GM10847 (cell line): ENCODE results near the gene PARD6G.

ENCODE experiments used
- POLR2A ChIP-seq: IDR thresholded peaks from 2 replicates; pipeline ENCODE4 v1.6.1; 2011; ENCODE audit not compliant: insufficient read length; ENCODE audit errors: extremely low read depth

The PARD6G gene

DNA sequence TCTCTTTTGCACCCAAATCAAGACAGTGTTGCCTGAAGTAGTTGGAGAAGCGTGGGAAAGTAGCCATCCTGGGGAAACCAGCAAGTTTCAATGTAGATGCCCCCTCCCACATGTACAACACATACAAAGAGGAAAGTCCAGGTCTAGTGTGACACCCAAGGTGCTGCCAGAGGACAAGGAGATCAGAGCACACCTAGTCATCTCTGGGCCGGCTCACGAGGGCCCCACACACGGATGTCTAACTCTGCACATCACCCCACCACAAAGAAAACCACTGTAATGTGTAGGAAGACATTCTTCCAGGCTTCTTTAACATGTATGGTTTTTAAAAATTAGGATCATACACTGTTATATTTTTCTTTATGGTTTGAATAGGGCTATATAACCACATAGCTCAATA is 21.6 kb downstream of the PARD6G start:
- TF ChIP-seq POLR2A, result no peak

DNA sequence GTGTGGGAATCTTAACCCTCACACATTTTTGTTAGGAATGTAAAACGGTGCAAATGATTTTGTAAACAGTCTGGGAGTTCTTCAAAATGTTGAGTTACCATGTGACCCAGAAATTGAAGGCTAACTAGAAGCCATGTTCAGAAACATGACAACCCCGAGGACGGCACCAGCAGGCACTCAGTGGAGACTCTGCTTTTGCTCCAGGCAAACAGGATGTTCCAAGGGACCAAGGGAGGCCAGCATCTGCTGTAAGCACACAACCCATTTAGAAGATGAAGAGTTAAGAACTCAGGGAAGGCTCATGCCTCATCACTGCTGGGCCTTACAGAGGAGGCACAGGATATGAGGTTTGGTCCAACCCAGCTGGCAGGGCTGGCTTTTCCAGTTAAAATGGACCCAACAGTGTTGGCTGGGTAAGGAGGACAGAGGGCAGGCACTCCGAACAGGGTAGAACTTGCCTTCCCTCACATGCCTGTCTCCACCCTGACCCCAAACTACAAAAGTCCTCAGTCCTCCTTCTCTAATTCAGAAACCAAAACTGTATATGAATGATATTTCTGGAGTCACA is 23.6 kb downstream of the PARD6G start:
- no peak for TF ChIP-seq POLR2A

DNA sequence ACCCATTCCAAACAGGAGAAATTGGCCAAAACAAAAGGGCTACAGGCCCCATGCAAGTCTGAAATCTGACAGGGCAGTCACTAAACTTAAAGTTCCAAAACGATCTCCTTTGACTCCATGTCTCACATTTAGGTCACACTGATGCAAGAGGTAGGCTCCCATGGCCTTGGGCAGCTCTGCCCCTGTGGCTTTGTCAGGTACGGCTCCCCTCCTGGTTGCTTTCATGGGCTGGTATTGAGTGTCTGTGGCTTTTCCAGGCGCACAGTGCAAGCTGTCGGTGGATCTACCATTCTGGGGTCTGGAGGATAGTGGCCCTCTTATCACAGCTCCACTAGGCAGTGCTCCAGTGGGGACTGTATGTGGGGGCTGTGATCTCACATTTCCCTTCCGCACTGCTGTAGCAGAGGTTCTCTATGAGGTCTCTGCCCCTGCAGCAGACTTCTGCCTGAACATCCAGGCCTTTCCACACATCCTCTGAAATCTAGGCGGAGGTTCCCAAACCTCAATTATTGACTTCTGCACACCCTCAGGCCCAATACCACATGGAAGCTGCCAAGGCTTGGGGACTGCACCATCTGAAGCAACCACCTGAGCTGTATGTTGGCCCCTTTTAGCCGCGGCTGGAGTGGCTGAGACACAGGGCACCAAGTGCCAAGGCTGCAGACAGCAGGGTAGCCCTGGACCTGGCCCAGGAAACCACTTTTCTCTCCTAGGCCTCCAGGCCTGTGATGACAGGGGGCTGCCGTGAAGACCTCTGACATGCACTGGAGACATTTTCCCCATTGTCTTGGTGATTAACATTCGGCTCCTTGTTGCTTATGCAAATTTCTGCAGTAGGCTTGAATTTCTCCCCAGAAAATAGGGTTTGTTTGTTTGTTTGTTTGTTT is 28.7 kb downstream of the PARD6G start:
- no peak for TF ChIP-seq POLR2A

DNA sequence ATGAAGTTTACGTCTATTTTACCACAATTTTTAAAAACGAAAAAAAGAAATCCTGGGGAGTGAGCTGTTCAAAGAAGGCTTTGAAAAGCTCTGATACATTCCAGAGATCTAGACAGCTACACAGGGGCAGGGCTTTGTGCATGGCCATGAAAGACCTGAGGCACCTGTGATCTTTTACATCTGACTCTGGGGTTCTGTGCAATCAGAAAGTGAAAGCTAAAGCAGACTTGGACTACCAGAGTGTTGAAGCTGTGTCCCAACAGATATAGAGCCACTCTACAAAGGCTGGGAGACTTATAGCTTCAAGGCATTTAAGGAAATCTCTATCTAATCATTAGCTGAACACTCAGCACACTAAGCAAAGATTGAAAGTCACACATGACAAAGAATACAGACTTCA is 34.1 kb downstream of the PARD6G start:
- no peak for TF ChIP-seq POLR2A

DNA sequence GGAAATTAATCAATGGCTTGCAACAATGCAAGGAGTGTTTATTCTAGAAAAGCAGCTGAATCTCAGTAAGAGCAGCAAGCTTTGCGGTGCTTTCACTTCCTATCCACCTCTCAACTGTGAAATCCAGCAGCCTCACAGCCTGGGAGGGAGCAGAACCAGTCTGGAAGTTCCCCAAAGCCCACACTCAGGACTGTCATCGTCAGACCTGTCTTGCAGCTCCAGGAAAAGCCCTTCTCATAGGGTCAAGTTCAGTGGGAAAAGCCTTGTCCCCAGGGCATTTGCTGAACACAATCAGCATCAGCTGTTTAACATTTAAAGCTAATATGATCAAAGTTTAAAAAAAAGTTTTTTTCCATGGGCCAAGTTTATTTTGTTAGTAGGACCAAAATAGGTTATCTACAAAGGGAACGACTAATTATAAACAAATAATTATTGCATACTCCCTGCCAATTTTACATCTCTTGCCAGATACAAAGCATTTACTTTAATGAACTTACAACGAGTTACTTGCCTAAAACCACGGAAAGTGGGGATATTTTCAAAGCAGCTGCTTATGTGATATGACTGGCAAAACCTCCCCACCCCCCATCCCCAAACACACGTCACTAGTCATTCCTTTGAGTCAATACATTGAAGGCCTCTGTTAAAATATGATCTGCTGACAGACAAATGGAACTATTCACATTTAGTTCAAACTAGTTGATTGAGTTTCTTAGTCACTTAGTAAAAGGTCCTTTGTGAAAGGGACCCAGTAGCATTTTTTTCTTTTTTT is 36.8 kb downstream of the PARD6G start:
- TF ChIP-seq POLR2A, result no peak

DNA sequence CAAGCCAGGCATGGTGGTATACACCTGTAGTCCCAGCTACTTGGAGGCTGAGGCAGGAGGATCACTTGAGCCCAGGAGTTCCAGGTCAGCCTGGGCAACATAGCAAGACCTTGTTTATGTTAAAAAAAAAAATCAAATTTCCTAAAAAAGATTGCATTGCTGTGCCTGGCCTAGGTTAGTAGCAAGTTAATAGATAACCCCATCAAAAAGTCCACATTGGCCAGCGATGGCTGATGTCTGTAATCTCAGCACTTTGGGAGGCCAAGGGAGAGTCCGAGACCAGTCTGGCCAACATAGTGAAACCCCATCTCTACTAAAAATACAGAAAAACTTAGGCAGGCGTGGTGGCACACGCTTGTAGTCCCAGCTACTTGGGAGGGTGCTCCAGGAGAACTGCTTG is 38.7 kb downstream of the PARD6G start:
- no peak for TF ChIP-seq POLR2A

DNA sequence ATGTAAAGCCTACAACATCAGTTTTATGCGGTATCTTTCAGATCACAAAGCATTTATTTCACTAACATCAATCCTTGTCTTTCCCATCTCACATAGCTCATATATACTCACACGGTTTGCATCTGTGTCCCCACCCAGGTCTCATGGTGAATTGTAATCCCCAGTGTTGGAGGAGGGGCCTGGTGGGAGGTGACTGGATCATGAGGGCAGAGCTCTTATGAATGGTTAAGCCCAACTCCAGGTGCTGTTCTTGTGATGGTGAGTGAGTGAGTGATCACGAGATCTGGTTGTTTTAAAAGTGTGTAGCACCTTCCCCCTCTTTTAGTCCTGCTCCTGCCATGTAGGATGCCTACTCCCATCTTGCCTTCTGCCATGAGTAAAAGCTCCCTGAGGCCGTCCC is 42.0 kb downstream of the PARD6G start:
- no peak for TF ChIP-seq POLR2A

DNA sequence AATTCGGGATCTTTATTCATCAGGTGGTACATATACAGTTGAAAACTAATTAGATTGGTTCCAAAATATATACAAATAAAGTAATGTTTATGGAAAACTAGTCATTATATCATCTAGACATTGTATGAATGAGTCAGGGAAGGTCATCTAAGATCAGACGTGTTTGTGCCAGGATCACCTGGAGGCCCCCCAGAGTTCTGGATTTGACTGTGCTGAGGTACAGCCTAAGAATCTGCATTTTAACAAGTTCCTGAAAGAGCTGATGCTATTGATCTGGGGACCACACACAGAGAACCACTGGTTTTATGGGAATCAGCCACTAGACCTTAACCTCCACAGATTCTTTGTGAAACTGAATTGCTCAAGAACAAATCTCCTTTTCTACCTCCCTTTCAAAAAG is 43.2 kb downstream of the PARD6G start:
- TF ChIP-seq POLR2A, result no peak

DNA sequence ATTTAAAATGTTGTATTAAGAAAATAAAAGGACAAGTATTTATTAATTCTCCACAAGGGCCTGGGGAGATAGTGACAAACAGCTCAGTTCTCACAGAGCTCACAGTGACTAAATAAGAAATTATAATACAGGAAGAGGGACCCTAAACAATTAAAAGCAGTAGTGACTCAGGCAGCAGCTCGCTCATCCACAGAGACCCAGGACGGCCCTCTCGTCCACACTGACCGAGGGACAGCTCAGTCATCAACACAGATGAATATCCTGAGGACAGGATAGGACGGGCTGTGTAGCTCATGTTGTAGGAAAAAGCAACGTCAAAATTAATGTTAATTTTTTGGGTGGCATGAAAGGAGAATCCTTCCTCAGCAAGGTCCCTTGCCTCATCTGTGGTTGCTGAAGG is 44.1 kb downstream of the PARD6G start:
- no peak for TF ChIP-seq POLR2A

DNA sequence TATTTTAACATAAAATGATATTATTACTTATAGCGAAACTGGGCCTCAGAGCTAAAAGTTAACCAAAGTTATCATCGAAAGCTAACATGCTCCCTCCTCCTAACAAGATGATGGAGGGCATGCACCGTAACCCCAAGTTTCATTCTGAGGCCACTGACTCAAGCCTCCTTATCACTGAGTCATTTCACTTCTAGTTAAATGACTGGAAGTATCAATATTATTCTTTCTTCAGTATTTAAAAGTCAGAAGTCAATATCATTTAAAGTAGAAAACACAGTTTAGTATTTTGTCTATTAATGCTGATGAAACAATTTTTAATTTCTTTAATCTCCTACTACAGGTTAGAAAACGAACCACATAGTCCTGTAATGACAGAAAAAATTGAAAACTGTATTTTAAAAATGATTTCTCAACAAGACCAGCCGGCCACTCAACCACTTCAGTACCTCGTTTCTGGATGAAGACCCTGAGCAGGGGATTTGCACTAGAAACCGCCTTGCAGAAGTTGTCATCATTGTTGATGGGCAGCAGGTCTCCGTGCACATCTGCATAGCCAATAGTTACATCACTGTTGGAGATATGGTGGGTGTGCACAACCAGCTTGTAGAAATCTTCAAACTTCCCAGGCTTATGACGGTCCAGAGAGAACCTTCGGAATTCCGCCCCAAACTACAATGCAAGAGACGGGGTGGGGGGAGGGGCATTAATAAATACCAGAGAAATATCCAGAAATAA is 44.9 kb downstream of the PARD6G start:
- no peak for TF ChIP-seq POLR2A

DNA sequence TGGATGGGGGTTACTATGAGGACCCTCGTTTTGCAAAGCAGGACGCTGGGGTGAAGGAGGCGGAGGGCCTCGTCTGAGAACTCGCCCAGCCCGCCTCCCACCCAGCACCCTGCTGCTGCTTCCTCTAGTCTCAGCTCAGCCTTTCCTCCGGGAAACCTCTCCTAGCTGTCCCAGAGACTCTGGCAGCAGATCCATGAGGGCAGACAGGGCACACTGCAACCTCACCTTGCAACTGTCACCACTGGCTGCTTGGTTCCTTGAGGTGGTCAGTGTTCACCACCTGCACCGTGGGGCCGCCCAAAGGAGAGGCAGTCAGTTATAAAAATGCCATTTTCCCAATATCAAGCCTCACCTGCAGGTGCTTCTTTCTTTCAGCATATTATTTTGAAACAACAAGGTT is 45.6 kb downstream of the PARD6G start:
- no peak for TF ChIP-seq POLR2A

DNA sequence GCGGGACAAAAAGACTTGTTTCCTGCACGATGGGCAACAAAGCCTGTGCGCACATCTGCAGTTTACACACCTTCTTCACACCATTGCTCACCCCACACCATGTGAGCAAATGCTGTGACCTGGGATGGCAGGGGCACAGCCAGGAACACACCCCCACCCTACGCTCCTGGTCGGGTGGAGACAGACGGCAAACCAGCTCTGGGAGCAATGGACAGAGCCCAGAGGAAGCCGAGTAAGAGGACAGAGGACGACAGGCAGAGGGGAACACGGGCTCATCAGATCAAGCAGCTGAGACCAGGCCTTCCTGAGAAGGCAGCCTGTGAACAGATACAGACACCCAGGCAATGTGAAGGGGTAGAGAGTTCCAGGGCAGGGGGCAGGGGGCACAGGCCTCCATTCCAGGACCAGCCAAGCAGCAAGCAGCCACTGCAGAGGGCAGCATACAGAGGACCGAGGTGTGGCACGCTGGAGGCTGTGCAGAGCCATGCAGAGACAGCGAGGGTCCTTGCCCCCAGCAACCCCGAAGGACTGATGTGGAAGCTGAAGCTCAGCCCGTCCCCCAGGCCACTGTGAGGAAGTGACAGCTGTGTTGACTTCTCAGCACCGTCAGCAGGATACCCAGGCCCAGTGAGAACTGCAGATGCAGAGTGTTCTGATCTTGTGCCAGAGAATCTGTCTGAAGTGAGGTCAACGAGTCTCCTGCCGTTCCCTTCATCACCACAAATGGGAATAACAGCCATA is 46.2 kb downstream of the PARD6G start:
- no peak for TF ChIP-seq POLR2A

DNA sequence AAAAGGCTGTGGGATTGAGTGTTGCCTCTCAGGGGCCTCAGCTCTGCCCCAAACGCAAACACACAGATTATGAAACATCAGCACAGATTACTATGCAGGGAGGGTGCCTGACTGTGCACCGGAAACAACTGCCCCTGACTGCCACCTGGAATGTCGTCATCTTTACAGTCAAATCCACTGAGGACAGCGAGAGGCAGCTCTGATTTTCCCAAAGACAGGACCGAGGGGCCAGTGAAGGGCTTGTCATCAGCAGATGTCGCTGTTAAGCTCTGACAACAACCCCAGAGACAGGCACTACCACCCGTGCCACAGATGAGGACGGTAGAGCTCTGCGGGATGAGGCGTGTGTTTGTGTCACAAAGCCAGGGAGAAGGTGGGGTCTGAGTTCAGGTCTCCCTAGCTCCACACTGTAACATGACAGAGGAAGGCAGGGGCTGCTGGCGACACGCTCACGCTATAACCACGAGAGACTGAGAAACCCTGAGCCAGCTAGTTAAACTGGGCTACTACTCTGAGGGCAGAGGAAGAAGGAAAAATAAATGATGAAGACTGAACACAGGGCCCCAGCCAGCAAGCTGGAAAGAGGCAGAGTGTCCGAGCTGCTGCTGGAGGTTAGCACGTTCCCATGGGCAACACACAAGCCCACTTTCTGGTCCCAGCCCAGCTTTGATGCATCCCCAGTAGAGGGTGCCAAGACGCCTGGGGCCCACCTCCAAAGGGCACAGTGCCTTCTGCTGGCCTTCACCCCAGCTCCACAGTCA is 47.0 kb downstream of the PARD6G start:
- TF ChIP-seq POLR2A, result no peak
